ENCODE data around the gene ZNF512B. TPM values are rescaled to one million over a fixed set of nuclear protein-coding genes. Genes with fewer than 3 reads are reported as not detected.

ZNF512B gene
- total and polyA plus RNA-seq, 2 donors (not counting 1 experiment from before 2014, with no cell fraction given): 8.8 to 10.5 TPM

DNA sequence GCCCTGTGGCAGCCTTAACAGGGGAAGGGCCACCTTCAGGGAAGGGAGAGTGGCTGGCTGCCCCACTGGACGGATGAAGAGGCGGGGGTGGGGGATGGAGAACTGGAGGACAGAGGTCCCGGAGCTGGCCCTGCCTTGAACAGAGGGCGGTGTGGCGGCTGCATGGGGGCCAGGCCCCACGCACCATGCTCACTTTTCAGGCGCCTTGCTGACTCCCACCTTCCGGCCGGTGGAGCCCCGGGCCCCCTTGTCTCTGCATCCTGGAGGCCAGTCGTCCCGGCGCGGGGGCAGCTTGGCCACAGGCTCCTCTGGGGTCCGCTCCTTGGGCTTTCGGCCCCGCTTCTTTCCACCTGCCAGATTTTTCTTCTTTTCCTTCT is 10.0 kb downstream of the ZNF512B start:
- Histone ChIP-seq H3K4me1 (ENCODE audit: control insufficient read depth in 2 of 2, insufficient read depth in 2 of 2, low read length in 2 of 2) (peaks cover 15 to 20% of the 10 kb centered on the region in 2 donors), H4K20me1 (ENCODE audit: control insufficient read depth, insufficient read depth, low read length, poor library complexity, severe bottlenecking) (peaks cover 15% of the 10 kb centered on the region), H3K9me3 (ENCODE audit: control extremely low read depth in 1 of 3, control insufficient read depth in 2 of 3, insufficient read depth in 1 of 3, low read length in 2 of 3) (peaks cover 0 to 14% (median 0%) of the 10 kb centered on the region in 3 donors), H3K27me3 (replicated peaks in 1 of 4; ENCODE audit: control extremely low read depth in 1 of 4, control insufficient read depth in 3 of 4, insufficient read depth in 4 of 4, low read length in 3 of 4) (no peaks in the 10 kb centered on the region), H3K79me2 (ENCODE audit: control insufficient read depth, insufficient read depth, low read length) (peaks cover 16% of the 10 kb centered on the region), H3K27ac (ENCODE audit: low read length in 2 of 2) (no peak overlapping the region), H3K4me2 (replicated peaks; ENCODE audit: low read depth, low read length, poor library complexity, severe bottlenecking) (no peak overlapping the region), H3K9ac (ENCODE audit: low read length) (no peak overlapping the region), H3K4me3 (ENCODE audit: control extremely low read depth in 1 of 5, extremely low read depth in 1 of 5, insufficient read depth in 1 of 5, low read depth in 2 of 5, low read length in 4 of 5) (no peak overlapping the region), H2AFZ (ENCODE audit: insufficient read depth, low read depth, low read length, poor library complexity, severe bottlenecking) (no peak overlapping the region), H3K36me3 (replicated peaks in 1 of 2; ENCODE audit: control extremely low read depth in 1 of 2, control insufficient read depth in 1 of 2, extremely low read depth in 1 of 2, insufficient read depth in 2 of 2, low read length in 1 of 2) (peaks cover 0 to 8% of the 10 kb centered on the region in 2 experiments)
- Mint-ChIP-seq H3K4me1 (peaks cover 13% of the 10 kb centered on the region), H3K9me3 (ENCODE audit: insufficient read depth) (no peaks in the 10 kb centered on the region), H3K4me3 (no peak overlapping the region), H3K27ac (no peak overlapping the region), H3K27me3 (no peaks in the 10 kb centered on the region)
- over 99% methylated on average over 14 of the region's 17 CpGs for WGBS (ENCODE audit: insufficient coverage)
- ChIA-PET POLR2A (no interaction called here), CTCF (interaction anchor here (0.6 kb wide), 1 partner anchor 325 kb away, joined by 3 read pairs; no protein-coding TSS in a partner anchor)
- TF ChIP-seq, protein P1, sequence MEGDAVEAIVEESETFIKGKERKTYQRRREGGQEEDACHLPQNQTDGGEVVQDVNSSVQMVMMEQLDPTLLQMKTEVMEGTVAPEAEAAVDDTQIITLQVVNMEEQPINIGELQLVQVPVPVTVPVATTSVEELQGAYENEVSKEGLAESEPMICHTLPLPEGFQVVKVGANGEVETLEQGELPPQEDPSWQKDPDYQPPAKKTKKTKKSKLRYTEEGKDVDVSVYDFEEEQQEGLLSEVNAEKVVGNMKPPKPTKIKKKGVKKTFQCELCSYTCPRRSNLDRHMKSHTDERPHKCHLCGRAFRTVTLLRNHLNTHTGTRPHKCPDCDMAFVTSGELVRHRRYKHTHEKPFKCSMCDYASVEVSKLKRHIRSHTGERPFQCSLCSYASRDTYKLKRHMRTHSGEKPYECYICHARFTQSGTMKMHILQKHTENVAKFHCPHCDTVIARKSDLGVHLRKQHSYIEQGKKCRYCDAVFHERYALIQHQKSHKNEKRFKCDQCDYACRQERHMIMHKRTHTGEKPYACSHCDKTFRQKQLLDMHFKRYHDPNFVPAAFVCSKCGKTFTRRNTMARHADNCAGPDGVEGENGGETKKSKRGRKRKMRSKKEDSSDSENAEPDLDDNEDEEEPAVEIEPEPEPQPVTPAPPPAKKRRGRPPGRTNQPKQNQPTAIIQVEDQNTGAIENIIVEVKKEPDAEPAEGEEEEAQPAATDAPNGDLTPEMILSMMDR (IDR thresholded peaks at IDR 0.05): no peak
- no peak for TF ChIP-seq EZH2 (IDR thresholded peaks at IDR 0.05; ENCODE audit: borderline replicate concordance, insufficient read depth, low read depth, low read length, poor library complexity, severe bottlenecking)
- DNase-seq (no peak), ATAC-seq (ENCODE audit: low read depth) (no peak)
- intact Hi-C loops (cut with micrococcal nuclease): loop anchor here (5.0 kb wide), 2 partner anchors 118 to 422 kb away; partner anchors contain the start of genes PTK6 and RGS19

DNA sequence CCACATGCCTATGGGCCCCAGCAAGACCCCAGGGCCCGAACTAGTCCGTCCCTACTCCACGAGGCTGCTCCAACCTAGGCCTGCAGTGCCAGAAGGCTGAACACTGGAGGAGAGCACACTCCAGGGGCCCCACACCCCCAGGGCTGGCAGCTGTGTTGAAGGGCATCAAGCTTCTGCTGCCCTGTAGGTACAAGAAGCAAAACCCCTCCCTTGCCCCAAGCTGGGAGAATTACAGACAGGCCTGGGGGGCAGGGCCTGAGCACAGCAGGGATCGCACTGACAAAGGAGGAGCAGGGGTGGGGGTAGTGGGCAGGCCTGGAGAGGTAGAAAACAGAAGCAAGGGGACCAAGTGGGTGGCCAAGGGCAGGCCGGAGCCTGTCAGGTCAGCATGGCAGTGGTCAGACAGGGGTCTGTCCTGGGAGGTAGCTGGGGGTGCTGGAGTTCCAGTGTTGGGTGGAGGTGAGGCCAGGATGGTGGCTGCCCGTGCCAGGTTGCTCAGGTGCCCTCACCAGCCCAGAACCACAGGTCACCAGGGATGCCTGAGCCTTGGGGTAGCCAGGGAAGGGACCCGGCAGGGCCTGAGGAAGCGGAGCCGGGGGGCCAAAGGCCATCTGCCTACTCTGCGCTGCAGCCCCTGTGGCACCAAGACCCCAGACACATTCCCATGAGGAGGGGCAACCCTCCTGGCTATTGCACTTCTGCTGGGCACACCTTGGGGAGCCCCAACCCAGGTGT is 10.6 kb downstream of the ZNF512B start:
- intact Hi-C loops (cut with micrococcal nuclease): loop anchor here (5.0 kb wide), 2 partner anchors 118 to 422 kb away; partner anchors contain the start of genes PTK6 and RGS19
- 94% methylated on average over 9 of the region's 10 CpGs for WGBS (ENCODE audit: insufficient coverage)
- Histone ChIP-seq H3K79me2 (ENCODE audit: control insufficient read depth, insufficient read depth, low read length) (peaks cover 21% of the 10 kb centered on the region), H3K4me3 (ENCODE audit: control extremely low read depth in 1 of 5, extremely low read depth in 1 of 5, insufficient read depth in 1 of 5, low read depth in 2 of 5, low read length in 4 of 5) (no peak overlapping the region), H3K9me3 (ENCODE audit: control extremely low read depth in 1 of 3, control insufficient read depth in 2 of 3, insufficient read depth in 1 of 3, low read length in 2 of 3) (peaks cover 0 to 8% (median 0%) of the 10 kb centered on the region in 3 donors), H3K4me1 (ENCODE audit: control insufficient read depth in 2 of 2, insufficient read depth in 2 of 2, low read length in 2 of 2) (peaks cover 21 to 26% of the 10 kb centered on the region in 2 donors), H3K36me3 (replicated peaks in 1 of 2; ENCODE audit: control extremely low read depth in 1 of 2, control insufficient read depth in 1 of 2, extremely low read depth in 1 of 2, insufficient read depth in 2 of 2, low read length in 1 of 2) (peaks cover 0 to 8% of the 10 kb centered on the region in 2 experiments), H3K4me2 (replicated peaks; ENCODE audit: low read depth, low read length, poor library complexity, severe bottlenecking) (no peak overlapping the region), H3K9ac (ENCODE audit: low read length) (no peak overlapping the region), H3K27me3 (replicated peaks in 1 of 4; ENCODE audit: control extremely low read depth in 1 of 4, control insufficient read depth in 3 of 4, insufficient read depth in 4 of 4, low read length in 3 of 4) (no peaks in the 10 kb centered on the region), H2AFZ (ENCODE audit: insufficient read depth, low read depth, low read length, poor library complexity, severe bottlenecking) (no peak overlapping the region), H3K27ac (ENCODE audit: low read length in 2 of 2) (no peak overlapping the region), H4K20me1 (ENCODE audit: control insufficient read depth, insufficient read depth, low read length, poor library complexity, severe bottlenecking) (peaks cover 20% of the 10 kb centered on the region)
- ChIA-PET POLR2A (interaction anchor here (0.6 kb wide), 1 partner anchor 60 kb away, joined by 9 read pairs; no protein-coding TSS in a partner anchor), CTCF (interaction anchor here (3.8 kb wide), 1 partner anchor 15 kb away, joined by 15 read pairs; no protein-coding TSS in a partner anchor)
- H3K4me3 Mint-ChIP-seq: no peak overlapping the region
- no peaks in the 10 kb centered on the region for H3K9me3 Mint-ChIP-seq (ENCODE audit: insufficient read depth)
- no peak for ATAC-seq (ENCODE audit: low read depth)
- H3K27me3 Mint-ChIP-seq: no peaks in the 10 kb centered on the region
- H3K27ac Mint-ChIP-seq: no peak overlapping the region
- peaks cover 18% of the 10 kb centered on the region for H3K4me1 Mint-ChIP-seq
- DNase-seq: no peak
- no peak for TF ChIP-seq EZH2 (IDR thresholded peaks at IDR 0.05; ENCODE audit: borderline replicate concordance, insufficient read depth, low read depth, low read length, poor library complexity, severe bottlenecking)
- TF ChIP-seq, protein P1 (IDR thresholded peaks at IDR 0.05): no peak

Data from B cell (primary cell).